Colonic mucosa (tissue), 4 donors: Measurements from ENCODE around the gene CEACAM21. TPM values are rescaled to one million over a fixed set of nuclear protein-coding genes. Genes with fewer than 3 reads are reported as not detected.
A peak's percentile ranks its signal among the peaks of the same experiment; 100 is the strongest.

Source experiments
- DNase-seq: peaks from one replicate; pipeline ENCODE4 v3.0.0-alpha.2; 2020
- H3K27ac ChIP-seq: fragments of 200-600 bp; one replicate; pipeline ENCODE4 v1.8.0; 2021
- H3K27me3 ChIP-seq: fragments of 200-600 bp; one replicate; pipeline ENCODE4 v1.8.0; 2021
- H3K36me3 ChIP-seq: fragments of 200-600 bp; one replicate; pipeline ENCODE4 v1.8.0; 2021
- H3K4me1 ChIP-seq: fragments of 200-600 bp; one replicate; pipeline ENCODE4 v1.8.0; 2021; ENCODE audit warnings: mild to moderate bottlenecking
- H3K4me3 ChIP-seq: fragments of 200-600 bp; one replicate; pipeline ENCODE4 v1.8.0; 2021
- H3K9ac ChIP-seq, 2 donors: one replicate each; pipeline ENCODE4 v1.7.0; 2013; ENCODE audit warnings: control low read depth in 2 of 2, low read depth in 2 of 2, low read length in 2 of 2
- H3K9me3 ChIP-seq: fragments of 200-600 bp; one replicate; pipeline ENCODE4 v1.8.0; 2021
- CTCF ChIP-seq: fragments of 200-600 bp; IDR thresholded peaks from one replicate; pipeline ENCODE4 v1.8.0; 2022; ENCODE audit warnings: antibody characterized with exemption, mild to moderate bottlenecking
- intact Hi-C: fragments of 100-400 bp; cut with DNase I; formaldehyde crosslinking; loops from one replicate; pipeline ENCODE4 v1.14.1; 2022
- total RNA-seq, 2 donors: library from RNA; stranded (reverse); fragmentation: NEBNext Ultra II Directional in 1 of 2; extraction: Animal tissue kit (Norgen Biotek cat#: 25700) in 1 of 2; gene quantifications; one replicate each; pipeline ENCODE4 v1.2.1, GENCODE V29; 2021
- donor health status: healthy.
- donor health status: DM: no; HTN: no; CAD: no.
- donor health status: DM: no; HTN: no; CAD: no.

Gene CEACAM21
- total RNA-seq, 2 donors from 2014 or later = 0.25 to 0.45 TPM

- H3K9ac ChIP-seq = peak overlapping the region in 1 of 2 donors; percentile 35
- no peak overlapping the region for H3K4me3 ChIP-seq
- H3K27ac ChIP-seq = peak overlapping the region; percentile 6
- no peaks in the 10 kb centered on the region for H3K4me1 ChIP-seq
- no peak for DNase-seq
- no peaks in the 10 kb centered on the region for H3K27me3 ChIP-seq
- no peaks in the 10 kb centered on the region for H3K36me3 ChIP-seq
- TF ChIP-seq CTCF = no peak
- H3K9me3 ChIP-seq = no peaks in the 10 kb centered on the region
- intact Hi-C loops = no loop called here
These were observed 26.8 kb upstream of the CEACAM21 start for GRCh38 chr19:41548954-41549688.

- Histone ChIP-seq H3K27me3 (no peaks in the 10 kb centered on the region), H3K9me3 (no peaks in the 10 kb centered on the region), H3K27ac (no peak overlapping the region), H3K9ac (no peak overlapping the region), H3K4me1 (no peaks in the 10 kb centered on the region), H3K36me3 (no peaks in the 10 kb centered on the region), H3K4me3 (no peak overlapping the region)
- no peak for DNase-seq
- TF ChIP-seq CTCF = no peak
- intact Hi-C loops = no loop called here
These were observed 26.1 kb upstream of the CEACAM21 start for GRCh38 chr19:41549884-41550283.

GRCh38 chr19:41551212-41551610 is 24.8 kb upstream of the CEACAM21 start:
- no peak overlapping the region for H3K27ac ChIP-seq

GRCh38 chr19:41551711-41552110 is 24.3 kb upstream of the CEACAM21 start:
- Histone ChIP-seq H3K27me3 (no peaks in the 10 kb centered on the region), H3K4me3 (no peak overlapping the region), H3K9me3 (no peaks in the 10 kb centered on the region), H3K4me1 (no peaks in the 10 kb centered on the region), H3K27ac (no peak overlapping the region), H3K36me3 (no peaks in the 10 kb centered on the region), H3K9ac (peak overlapping the region; percentile 26 to 47)
- intact Hi-C loops = no loop called here
- TF ChIP-seq CTCF = no peak
- no peak for DNase-seq

More at GRCh38 chr19:41551212-41551610, 24.8 kb upstream of the CEACAM21 start:
- Histone ChIP-seq H3K4me3 (no peak overlapping the region), H3K36me3 (no peaks in the 10 kb centered on the region), H3K9me3 (no peaks in the 10 kb centered on the region), H3K27me3 (no peaks in the 10 kb centered on the region), H3K4me1 (no peaks in the 10 kb centered on the region), H3K9ac (peak overlapping the region; percentile 19 to 47)
- no peak for TF ChIP-seq CTCF
- intact Hi-C loops = no loop called here
- DNase-seq = no peak

GRCh38 chr19:41552558-41552957 is 23.4 kb upstream of the CEACAM21 start:
- Histone ChIP-seq H3K27ac (no peak overlapping the region), H3K4me1 (no peaks in the 10 kb centered on the region), H3K9me3 (no peaks in the 10 kb centered on the region), H3K27me3 (no peaks in the 10 kb centered on the region), H3K9ac (peak overlapping the region in 1 of 2 donors; percentile 4), H3K4me3 (no peak overlapping the region), H3K36me3 (no peaks in the 10 kb centered on the region)
- no peak for DNase-seq
- intact Hi-C loops = no loop called here
- TF ChIP-seq CTCF = no peak
